ENCODE results near the gene OR5A1. TPM values are rescaled to one million over a fixed set of nuclear protein-coding genes. Genes with fewer than 3 reads are reported as not detected.

OR5A1 gene
- polyA plus RNA-seq, 3 donors, result not detected

- no peaks in the 10 kb centered on the region for H3K9me3 Mint-ChIP-seq
- H3K27ac Mint-ChIP-seq, result no peak within 1 kb of the TSS
- H4K20me1 ChIP-seq (ENCODE audit: insufficient read depth, low read length), result no peaks in the 10 kb centered on the region
- no peak for DNase-seq
- H2AFZ ChIP-seq (ENCODE audit: insufficient read depth, low read depth, low read length, poor library complexity, severe bottlenecking), result no peak within 1 kb of the TSS
- intact Hi-C loops (cut with micrococcal nuclease), result loop anchor here in 1 of 2 donors (10.0 kb wide), 1 partner anchor 142 kb away; no protein-coding TSS in a partner anchor
- H3K4me1 Mint-ChIP-seq, result peaks cover 2% of the 10 kb centered on the region
- H3K9me3 ChIP-seq (replicated peaks in 1 of 2; ENCODE audit: control insufficient read depth in 1 of 2, insufficient read depth in 1 of 2, low read length in 2 of 2), result no peaks in the 10 kb centered on the region
- H3K36me3 ChIP-seq (replicated peaks in 1 of 2; ENCODE audit: control insufficient read depth in 1 of 2, insufficient read depth in 2 of 2, low read length in 2 of 2), result no peaks in the 10 kb centered on the region
- no peaks in the 10 kb centered on the region for H3K4me1 ChIP-seq (ENCODE audit: control insufficient read depth in 1 of 2, insufficient read depth in 2 of 2, low read length in 2 of 2)
- no peaks in the 10 kb centered on the region for H3K36me3 Mint-ChIP-seq
- no peaks in the 10 kb centered on the region for H3K27me3 ChIP-seq (ENCODE audit: control insufficient read depth in 2 of 2, insufficient read depth in 2 of 2, low read length in 2 of 2)
- H3K4me3 ChIP-seq (replicated peaks in 1 of 3; ENCODE audit: low read depth in 2 of 3, low read length in 3 of 3), result no peak within 1 kb of the TSS
- H3K79me2 ChIP-seq (ENCODE audit: insufficient read depth, low read length), result no peaks in the 10 kb centered on the region
- TF ChIP-seq CTCF (IDR thresholded peaks at IDR 0.05), result no peak
- peaks cover 0 to 2% (median 0%) of the 10 kb centered on the region in 3 donors for H3K27me3 Mint-ChIP-seq (ENCODE audit: low read depth in 3 of 3)
- H3K9ac ChIP-seq (ENCODE audit: insufficient read depth, low read length, poor library complexity, severe bottlenecking), result no peak within 1 kb of the TSS
- WGBS (ENCODE audit: insufficient coverage), result no CpG with 5 or more reads among the region's 5 CpGs
- no peak within 1 kb of the TSS for H3K4me3 Mint-ChIP-seq
- H3K4me2 ChIP-seq (replicated peaks; ENCODE audit: extremely low read depth, low read length, poor library complexity, severe bottlenecking), result no peak within 1 kb of the TSS
- no peak within 1 kb of the TSS for H3K27ac ChIP-seq (ENCODE audit: low read depth in 1 of 2, low read length in 2 of 2)
Measured at GRCh38 chr11:59426361-59427067, 9.8 kb upstream of the OR5A1 start, which contains the start of gene OR5A2. OR5A2 (minus strand) TSS chr11:59426413; CDS start chr11:59422953, 3,460 bp downstream.

GRCh38 chr11:59427068-59427382 is 9.2 kb upstream of the OR5A1 start:
- no peaks in the 10 kb centered on the region for H3K79me2 ChIP-seq (ENCODE audit: insufficient read depth, low read length)
- no peak overlapping the region for H3K4me3 ChIP-seq (replicated peaks in 1 of 3; ENCODE audit: low read depth in 2 of 3, low read length in 3 of 3)
- no peaks in the 10 kb centered on the region for H3K36me3 Mint-ChIP-seq
- TF ChIP-seq CTCF (IDR thresholded peaks at IDR 0.05), result no peak
- H3K36me3 ChIP-seq (replicated peaks in 1 of 2; ENCODE audit: control insufficient read depth in 1 of 2, insufficient read depth in 2 of 2, low read length in 2 of 2), result no peaks in the 10 kb centered on the region
- no peak overlapping the region for H2AFZ ChIP-seq (ENCODE audit: insufficient read depth, low read depth, low read length, poor library complexity, severe bottlenecking)
- H3K9me3 Mint-ChIP-seq, result no peaks in the 10 kb centered on the region
- no peaks in the 10 kb centered on the region for H3K27me3 ChIP-seq (ENCODE audit: control insufficient read depth in 2 of 2, insufficient read depth in 2 of 2, low read length in 2 of 2)
- no peak overlapping the region for H3K4me2 ChIP-seq (replicated peaks; ENCODE audit: extremely low read depth, low read length, poor library complexity, severe bottlenecking)
- H3K27ac ChIP-seq (ENCODE audit: low read depth in 1 of 2, low read length in 2 of 2), result no peak overlapping the region
- intact Hi-C loops (cut with micrococcal nuclease), result loop anchor here in 1 of 2 donors (10.0 kb wide), 1 partner anchor 142 kb away; no protein-coding TSS in a partner anchor
- H3K4me1 ChIP-seq (ENCODE audit: control insufficient read depth in 1 of 2, insufficient read depth in 2 of 2, low read length in 2 of 2), result no peaks in the 10 kb centered on the region
- H3K27ac Mint-ChIP-seq, result no peak overlapping the region
- peaks cover 2% of the 10 kb centered on the region for H3K4me1 Mint-ChIP-seq
- no peak for DNase-seq
- H3K9ac ChIP-seq (ENCODE audit: insufficient read depth, low read length, poor library complexity, severe bottlenecking), result no peak overlapping the region
- H4K20me1 ChIP-seq (ENCODE audit: insufficient read depth, low read length), result no peaks in the 10 kb centered on the region
- H3K9me3 ChIP-seq (replicated peaks in 1 of 2; ENCODE audit: control insufficient read depth in 1 of 2, insufficient read depth in 1 of 2, low read length in 2 of 2), result no peaks in the 10 kb centered on the region
- H3K4me3 Mint-ChIP-seq, result no peak overlapping the region
- peaks cover 0 to 3% (median 1%) of the 10 kb centered on the region in 3 donors for H3K27me3 Mint-ChIP-seq (ENCODE audit: low read depth in 3 of 3)

Measured in CD14-positive monocyte (primary cell).